ENCODE results near the gene ABHD1. TPM values are rescaled to one million over a fixed set of nuclear protein-coding genes. Genes with fewer than 3 reads are reported as not detected.

ABHD1 gene
- total RNA-seq, 1 donor from 2014 or later = 2.4 TPM

- DNase-seq (ENCODE audit: missing footprints) = peak; percentile 92
- intact Hi-C loops (cut with DNase I) = loop anchor here (1.0 to 5.0 kb wide), 3 partner anchors 34 to 125 kb away; partner anchors contain the start of genes AGBL5 and TMEM214
- ATAC-seq = peak; percentile 62
These were observed 37.9 kb upstream of the ABHD1 start for GRCh38 chr2:27085673-27086089.

- ATAC-seq (peak; percentile 93), DNase-seq (ENCODE audit: missing footprints) (peak; percentile 98)
- intact Hi-C loops (cut with DNase I) = loop anchor here (1.0 to 5.0 kb wide), 3 partner anchors 35 to 125 kb away; partner anchors contain the start of genes AGBL5 and TMEM214
These were observed 37.4 kb upstream of the ABHD1 start for GRCh38 chr2:27086090-27086723.

GRCh38 chr2:27086724-27087593 lies 36.7 kb upstream of the ABHD1 start, which contains the start of gene KHK:
KHK (plus strand) TSS chr2:27086772; CDS start chr2:27087260, 488 bp downstream.
- ATAC-seq = no peak
- no peak for DNase-seq (ENCODE audit: missing footprints)
- intact Hi-C loops (cut with DNase I) = loop anchor here (1.0 to 5.0 kb wide), 3 partner anchors 36 to 126 kb away; partner anchors contain the start of genes AGBL5 and TMEM214

- no peak for DNase-seq (ENCODE audit: missing footprints)
- ATAC-seq = no peak
- intact Hi-C loops (cut with DNase I) = loop anchor here (2.0 to 5.0 kb wide), 2 partner anchors 56 to 127 kb away; partner anchors contain the start of gene TMEM214
These were observed 35.7 kb upstream of the ABHD1 start for GRCh38 chr2:27087823-27088410.

- intact Hi-C loops (cut with DNase I) = loop anchor here (5.0 kb wide), 1 partner anchor 56 kb away; the partner anchor contains the start of gene TMEM214
- DNase-seq (ENCODE audit: missing footprints) (no peak), ATAC-seq (no peak)
These were observed 35.0 kb upstream of the ABHD1 start for GRCh38 chr2:27088634-27089033.

- ATAC-seq = no peak
- DNase-seq (ENCODE audit: missing footprints) = peak; percentile 5
- intact Hi-C loops (cut with DNase I) = loop anchor here (5.0 kb wide), 1 partner anchor 57 kb away; the partner anchor contains the start of gene TMEM214
These were observed 34.3 kb upstream of the ABHD1 start for GRCh38 chr2:27089111-27089954.

GRCh38 chr2:27091746-27092695 lies 31.6 kb upstream of the ABHD1 start:
- intact Hi-C loops (cut with DNase I) = no loop called here
- ATAC-seq = no peak
- peak; percentile 34 for DNase-seq (ENCODE audit: missing footprints)

- ATAC-seq (no peak), DNase-seq (ENCODE audit: missing footprints) (peak; percentile 49)
- intact Hi-C loops (cut with DNase I) = no loop called here
These were observed 30.8 kb upstream of the ABHD1 start for GRCh38 chr2:27092696-27093429.

GRCh38 chr2:27093430-27094352 lies 29.9 kb upstream of the ABHD1 start:
- DNase-seq (ENCODE audit: missing footprints) (peak; percentile 70), ATAC-seq (no peak)
- intact Hi-C loops (cut with DNase I) = no loop called here

GRCh38 chr2:27094353-27094984 lies 29.1 kb upstream of the ABHD1 start:
- intact Hi-C loops (cut with DNase I) = no loop called here
- ATAC-seq (no peak), DNase-seq (ENCODE audit: missing footprints) (peak; percentile 59)

GRCh38 chr2:27095427-27095744 lies 28.2 kb upstream of the ABHD1 start:
- ATAC-seq (no peak), DNase-seq (ENCODE audit: missing footprints) (no peak)
- intact Hi-C loops (cut with DNase I) = loop anchor here (5.0 kb wide), 2 partner anchors 187 to 207 kb away; partner anchors contain the start of gene TRIM54

GRCh38 chr2:27095745-27096651 lies 27.6 kb upstream of the ABHD1 start:
- ATAC-seq (peak; percentile 88), DNase-seq (ENCODE audit: missing footprints) (peak; percentile 75)
- intact Hi-C loops (cut with DNase I) = loop anchor here (5.0 kb wide), 2 partner anchors 186 to 206 kb away; partner anchors contain the start of gene TRIM54

- intact Hi-C loops (cut with DNase I) = loop anchor here (5.0 kb wide), 2 partner anchors 185 to 205 kb away; partner anchors contain the start of gene TRIM54
- ATAC-seq (no peak), DNase-seq (ENCODE audit: missing footprints) (peak; percentile 20)
These were observed 26.8 kb upstream of the ABHD1 start for GRCh38 chr2:27096748-27097297.

- intact Hi-C loops (cut with DNase I) = loop anchor here (5.0 kb wide), 2 partner anchors 185 to 205 kb away; partner anchors contain the start of gene TRIM54
- ATAC-seq = no peak
- no peak for DNase-seq (ENCODE audit: missing footprints)
These were observed 26.3 kb upstream of the ABHD1 start for GRCh38 chr2:27097341-27097740.

Data from Right ventricle myocardium inferior (tissue), 1 donor.